ENCODE results near the gene MADCAM1.
A peak's percentile ranks its signal among the peaks of the same experiment; 100 is the strongest.
"Not testable (repeated sequence)": the region's sequence is repeated elsewhere in the genome, so short reads cannot be mapped to it uniquely, and the experiment has no call there.

Gene MADCAM1

DNA sequence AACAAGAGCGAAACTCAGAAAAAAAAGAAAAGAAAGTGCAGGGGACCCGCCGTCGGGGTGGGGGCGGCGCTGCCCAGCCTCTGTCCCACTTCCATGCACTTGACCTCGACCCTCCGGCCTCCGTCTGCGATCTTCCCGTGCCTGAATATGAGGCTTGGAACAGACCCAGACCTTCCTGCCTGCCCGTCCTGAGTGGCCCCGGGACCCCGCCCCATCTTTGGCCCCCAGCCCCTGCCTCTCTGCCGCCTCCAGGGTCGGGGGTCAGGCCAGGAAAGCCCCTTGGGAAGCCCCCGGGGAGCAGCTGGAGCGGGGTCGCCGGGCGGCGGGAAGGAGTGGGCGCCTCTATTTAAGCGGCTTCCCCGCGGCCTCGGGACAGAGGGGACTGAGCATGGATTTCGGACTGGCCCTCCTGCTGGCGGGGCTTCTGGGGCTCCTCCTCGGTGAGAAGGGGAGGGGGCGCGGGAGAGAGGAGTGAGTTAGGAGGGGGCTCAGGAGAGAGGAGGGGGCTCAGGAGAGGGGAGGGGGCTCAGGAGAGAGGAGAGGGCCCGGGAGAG is at the start of gene MADCAM1:
Gene MADCAM1 (plus strand): TSS at position 375 of the 554 bp plus-strand sequence. CDS start 14 bp downstream, at position 389.
- DNase-seq (ENCODE audit: low spot score): no peak

DNA sequence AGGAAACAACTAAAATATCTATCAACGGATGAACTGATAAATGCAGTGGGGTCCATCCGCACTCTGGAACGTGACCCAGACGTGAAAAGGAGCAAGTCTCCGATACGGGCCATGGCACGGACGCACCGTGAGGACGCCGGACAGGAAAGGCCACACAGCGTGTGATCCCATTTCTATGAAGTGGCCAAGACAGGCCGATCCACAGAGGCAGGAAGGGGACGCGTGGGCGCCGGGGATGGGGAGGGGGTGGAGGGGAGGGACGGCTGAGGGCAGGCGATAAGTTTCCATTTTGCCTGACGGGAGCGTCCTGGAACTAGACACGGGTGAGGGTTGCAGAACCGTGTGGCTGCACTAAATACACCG is 49.2 kb upstream of the MADCAM1 start:
- no peak for DNase-seq (ENCODE audit: low spot score)

DNA sequence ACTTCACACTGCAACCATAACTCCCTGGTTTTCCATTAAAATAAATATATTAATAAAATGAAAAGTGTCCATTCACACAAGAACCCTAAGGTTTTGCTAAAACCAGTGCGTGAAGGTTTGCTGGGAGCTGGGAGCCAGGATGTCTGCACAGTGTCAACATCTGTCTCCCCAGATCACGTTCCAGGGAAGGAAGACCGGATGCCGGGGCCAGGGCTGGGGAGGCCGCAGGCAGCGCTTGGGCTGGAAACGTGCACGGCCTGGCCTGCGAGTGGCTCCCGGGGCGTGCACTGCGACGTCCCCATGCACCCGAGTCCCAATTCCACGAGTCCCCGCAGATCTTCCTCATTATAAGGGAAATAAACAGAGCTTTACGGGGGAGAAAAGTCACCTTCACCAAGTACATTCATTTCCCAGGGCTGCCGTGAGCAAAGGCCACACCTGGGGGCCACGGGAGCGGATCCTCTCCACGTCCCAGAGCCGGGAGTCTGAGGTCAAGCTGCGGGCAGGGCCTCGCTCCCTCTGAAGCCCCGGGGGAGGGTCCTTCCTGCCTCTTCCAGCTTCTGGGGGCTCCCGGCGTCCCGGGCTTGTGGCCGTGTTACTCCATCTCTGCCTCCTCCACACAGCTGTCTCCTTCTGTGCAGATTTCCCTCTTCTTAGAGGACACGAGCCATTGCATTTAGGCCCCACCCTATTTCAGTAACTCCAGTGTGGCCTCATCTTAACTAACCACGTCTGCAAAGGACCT is 48.3 kb upstream of the MADCAM1 start:
- no peak for DNase-seq (ENCODE audit: low spot score)

DNA sequence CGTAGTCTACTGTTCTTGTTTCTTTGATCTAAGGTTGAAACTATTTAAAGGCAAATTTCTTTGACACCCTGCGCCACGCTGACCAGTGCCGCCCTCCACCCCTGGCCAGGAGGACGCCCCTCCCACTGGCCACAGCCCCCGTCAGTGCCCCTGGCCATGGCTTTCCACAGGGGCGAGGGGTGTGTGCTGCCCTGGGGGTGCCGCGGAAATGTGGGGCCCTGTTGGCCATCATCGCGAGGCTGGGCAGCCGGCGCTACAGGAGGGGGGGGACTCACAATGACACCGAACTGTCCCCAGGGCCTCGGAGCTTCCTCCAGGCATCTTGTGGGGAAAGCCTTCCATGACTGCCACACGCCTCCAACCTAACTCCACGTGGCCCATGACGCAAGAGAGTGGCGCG is 46.4 kb upstream of the MADCAM1 start:
- DNase-seq (ENCODE audit: low spot score): no peak

DNA sequence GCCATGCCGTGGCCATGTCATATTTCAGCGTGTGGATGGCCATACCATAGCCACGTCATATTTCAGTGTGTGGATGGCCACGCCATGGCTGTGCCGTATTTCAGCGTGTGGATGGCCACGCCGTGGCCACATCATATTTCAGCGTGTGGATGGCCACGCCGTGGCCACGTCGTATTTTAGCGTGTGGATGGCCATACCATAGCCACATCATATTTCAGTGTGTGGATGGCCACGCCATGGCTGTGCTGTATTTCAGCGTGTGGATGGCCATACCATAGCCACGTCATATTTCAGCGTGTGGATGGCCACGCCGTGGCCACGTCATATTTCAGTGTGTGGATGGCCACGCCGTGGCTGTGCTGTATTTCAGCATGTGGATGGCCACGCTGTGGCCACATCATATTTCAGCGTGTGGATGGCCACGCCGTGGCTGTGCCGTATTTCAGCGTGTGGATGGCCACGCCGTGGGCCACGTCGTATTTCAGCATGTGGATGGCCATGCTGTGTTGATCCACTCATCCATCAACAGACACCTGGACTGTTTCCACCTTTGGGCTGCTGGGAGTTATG is 45.3 kb upstream of the MADCAM1 start:
- DNase-seq (ENCODE audit: low spot score): not testable (repeated sequence)

DNA sequence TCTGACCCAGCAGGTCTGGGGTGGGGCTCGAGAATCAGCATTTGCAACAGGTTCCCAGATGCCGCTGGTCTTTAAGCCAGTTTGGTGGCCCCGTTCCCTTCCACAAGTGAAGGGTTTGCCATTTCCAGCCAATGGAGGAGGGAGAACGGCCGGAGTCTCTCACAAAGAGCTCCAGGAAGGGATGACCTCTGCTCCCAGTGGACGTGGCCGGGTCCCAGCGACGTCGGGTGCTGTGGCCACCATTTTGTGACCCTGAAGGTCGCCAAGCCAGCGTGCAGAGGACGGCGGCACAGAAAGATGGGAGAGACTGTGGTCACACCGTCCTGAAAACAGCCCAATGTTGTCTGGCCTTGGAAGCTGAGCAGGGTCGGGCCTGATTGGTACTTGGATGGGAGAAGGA is 43.5 kb upstream of the MADCAM1 start:
- DNase-seq (ENCODE audit: low spot score): no peak

DNA sequence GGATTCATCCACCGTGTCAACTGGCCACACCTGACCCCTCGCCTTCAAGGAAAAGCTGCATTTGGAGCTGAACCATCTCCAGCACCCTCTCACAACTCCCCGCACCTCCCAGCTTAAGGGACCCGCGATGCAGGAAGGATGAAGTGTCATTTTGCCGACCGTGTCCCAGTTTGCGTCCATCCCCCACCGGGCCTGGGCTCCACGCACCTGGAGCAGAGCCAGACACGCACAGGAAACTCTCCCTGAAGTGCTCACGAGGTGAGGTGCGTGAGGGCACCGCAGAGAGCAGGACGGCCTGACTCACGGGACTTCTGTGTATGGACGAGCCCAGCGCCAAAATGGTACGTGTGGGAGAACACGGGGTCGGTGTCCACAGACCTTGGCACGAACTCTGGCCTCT is 42.7 kb upstream of the MADCAM1 start:
- DNase-seq (ENCODE audit: low spot score): no peak

DNA sequence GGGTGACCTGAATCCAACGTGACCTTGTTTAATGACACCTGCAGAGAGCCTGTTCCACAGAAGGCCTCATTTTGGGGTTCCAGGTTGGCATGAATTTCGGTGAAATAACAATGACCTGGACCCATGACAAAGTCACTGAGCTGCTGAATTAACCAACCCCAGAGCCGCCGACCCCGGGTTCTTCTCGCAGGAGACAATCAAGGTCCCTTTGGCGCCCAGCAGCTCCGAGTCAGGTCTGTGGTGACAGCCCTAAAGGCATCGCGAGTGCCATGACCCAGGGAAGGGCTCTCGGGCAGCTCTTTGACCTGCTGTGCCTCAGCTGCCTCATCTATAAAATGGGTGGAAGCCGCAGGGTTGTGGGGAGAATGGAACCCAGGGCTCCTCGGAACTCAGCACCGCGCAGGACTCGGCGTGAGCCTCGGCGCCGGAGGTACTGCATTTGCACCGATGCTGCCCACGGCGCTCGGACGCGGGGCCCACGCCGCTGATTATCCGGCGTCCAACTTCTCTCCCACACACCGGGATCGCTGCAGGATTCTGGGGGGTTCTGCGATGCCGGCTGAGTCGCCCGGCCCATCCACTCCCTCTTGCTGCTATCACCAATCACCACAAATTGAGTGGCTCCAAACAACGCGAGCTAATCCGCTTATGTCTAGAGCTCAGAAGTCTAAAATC is 41.1 kb upstream of the MADCAM1 start:
- no peak for DNase-seq (ENCODE audit: low spot score)

DNA sequence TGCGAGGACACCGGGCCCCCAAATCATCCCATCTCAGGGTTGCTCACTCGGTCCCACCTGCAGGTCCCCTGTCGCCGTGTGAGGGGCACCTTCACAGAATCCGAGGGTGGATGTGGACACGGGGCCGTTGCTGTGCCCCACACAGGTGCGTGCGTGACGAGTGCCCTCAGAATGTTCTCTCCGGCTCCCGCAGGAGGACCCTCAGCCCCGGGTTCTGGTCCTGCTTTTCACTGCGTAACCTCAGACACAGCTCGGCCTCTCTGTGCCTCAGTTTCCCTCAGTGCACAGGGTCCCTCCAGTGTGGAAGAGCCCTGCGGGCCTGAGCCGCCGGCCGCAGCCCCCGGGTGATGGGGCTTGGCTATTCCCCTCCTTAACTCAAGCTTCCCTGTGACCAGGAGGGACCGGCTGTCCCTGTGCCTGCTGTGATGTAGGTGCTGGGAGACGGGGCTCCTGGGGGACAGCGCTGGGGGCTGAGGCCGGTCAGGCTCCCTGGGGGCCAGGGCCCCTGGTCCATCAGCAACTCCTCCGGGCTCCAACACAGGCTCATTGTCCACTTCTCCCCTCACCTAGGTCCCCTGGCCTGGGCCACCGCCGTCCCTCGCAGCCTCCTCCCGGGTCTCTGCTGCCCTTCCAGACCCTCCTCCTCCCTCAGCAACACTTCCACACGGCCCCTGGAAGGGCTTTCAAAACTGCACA is 40.3 kb upstream of the MADCAM1 start:
- DNase-seq (ENCODE audit: low spot score): no peak

DNA sequence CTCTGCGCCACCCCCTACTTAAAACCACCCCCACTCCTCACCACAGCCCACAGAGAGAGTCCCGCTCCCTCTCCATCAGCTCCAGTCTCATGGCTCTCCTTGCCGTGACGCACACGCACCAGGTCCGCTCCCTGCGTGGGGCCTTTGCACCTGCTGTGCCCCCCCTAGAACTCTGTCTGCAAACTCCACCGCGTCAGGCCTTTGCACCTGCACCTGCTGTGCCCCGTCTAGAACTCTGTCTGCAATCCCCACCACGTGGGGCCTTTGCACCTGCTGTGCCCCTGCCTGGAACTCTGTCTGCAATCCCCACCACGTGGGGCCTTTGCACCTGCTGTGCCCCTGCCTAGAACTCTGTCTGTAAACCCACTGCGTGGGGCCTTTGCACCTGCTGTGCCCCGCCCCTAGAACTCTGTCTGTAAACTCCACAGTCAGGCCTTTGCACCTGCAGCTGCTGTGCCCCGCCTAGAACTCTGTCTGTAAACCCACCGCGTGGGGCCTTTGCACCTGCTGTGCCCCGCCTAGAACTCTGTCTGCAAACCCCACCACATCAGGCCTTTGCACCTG is 39.7 kb upstream of the MADCAM1 start:
- no peak for DNase-seq (ENCODE audit: low spot score)

DNA sequence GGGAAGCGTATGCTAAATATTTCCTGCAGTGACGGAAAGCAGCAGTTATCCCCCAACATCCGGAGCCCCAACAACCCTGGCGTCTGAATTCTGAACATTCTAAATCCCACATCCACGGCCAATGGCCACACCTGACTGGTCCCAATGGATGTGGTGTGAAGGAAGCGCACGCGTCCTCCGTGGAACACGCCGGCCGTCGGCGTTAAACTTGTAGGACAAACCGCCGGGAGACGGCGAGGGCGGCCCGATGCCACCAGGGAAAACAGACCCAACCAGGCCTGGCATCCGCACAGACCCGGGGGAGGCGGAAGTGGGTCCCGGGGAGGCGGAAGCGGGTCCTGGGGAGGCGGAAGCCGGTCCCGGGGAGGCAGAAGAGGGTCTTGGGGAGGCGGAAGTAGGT is 38.6 kb upstream of the MADCAM1 start:
- DNase-seq (ENCODE audit: low spot score): no peak

DNA sequence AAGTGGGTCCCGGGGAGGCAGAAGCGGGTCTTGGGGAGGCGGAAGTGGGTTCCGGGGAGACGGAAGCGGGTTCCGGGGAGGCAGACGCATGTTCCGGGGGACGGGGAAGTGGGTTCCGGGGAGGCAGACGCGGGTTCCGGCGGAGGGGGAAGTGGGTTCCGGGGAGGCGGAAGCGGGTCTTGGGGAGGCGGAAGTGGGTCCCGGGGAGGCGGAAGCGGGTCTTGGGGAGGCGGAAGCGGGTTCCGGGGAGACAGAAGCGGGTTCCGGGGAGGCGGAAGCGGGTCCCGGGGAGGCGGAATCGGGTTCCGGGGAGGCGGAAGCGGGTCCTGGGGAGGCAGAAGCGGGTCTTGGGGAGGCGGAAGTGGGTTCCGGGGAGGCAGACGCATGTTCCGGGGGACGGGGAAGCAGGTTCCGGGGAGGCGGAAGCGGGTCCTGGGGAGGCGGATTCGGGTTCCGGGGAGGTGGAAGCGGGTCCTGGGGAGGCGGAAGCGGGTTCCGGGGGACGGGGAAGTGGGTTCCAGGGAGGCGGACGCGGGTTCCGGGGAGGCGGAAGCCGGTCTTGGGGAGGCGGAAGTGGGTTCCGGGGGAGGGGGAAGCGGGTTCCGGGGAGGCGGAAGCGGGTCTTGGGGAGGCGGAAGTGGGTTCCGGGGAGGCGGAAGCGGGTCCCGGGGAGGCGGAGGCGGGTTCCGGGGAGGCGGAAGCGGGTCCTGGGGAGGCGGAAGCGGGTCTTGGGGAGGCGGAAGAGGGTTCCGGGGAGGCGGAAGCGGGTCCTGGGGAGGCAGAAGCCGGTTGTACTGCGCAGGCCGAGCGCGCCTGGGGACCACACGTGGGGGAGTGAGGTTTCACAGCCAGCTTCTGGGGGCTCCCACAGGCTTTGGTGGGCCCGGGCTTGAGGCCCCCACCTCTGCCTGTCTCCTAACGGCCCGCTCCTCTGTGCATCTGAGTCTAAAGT is 37.9 kb upstream of the MADCAM1 start:
- no peak for DNase-seq (ENCODE audit: low spot score)

DNA sequence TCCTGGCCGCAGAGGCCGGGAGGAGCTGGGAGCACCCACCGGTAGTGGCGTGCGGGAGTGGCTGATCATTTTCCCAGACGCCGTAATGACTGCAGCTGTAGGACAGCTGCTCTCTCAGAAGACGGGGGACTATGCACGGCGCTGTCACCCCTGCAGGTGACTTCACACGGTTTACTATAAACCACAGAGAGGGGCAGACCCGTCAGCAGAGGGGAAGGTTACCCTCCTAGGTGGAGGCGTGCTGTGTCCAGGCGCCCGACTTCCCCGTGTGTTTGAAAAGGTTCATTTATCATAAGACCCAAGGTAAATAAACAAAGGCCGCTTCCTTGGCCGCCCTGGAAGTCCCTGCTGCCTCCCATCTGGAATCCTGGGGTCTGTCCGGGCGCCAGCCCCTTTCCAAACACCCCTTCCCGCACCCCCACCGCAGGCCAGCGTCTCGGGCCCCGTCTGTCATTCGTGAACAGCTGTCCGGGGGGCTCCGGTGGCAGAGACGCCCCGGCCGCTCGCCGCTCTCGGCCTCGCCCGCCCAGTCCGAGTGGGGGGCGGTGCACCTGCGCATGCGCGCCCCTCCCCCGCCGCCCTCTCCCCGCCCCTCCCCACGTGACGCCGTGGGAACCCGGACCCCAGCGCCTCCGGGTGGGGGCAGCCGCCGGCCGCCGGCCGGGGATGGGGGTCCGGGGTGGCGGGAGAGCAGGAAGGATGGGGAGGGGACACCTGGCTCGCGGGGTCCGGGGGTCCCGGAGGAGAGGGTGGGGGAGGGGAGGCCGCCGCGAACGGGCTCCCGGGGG is 36.4 kb upstream of the MADCAM1 start:
- peak; percentile 23 for DNase-seq (ENCODE audit: low spot score)

DNA sequence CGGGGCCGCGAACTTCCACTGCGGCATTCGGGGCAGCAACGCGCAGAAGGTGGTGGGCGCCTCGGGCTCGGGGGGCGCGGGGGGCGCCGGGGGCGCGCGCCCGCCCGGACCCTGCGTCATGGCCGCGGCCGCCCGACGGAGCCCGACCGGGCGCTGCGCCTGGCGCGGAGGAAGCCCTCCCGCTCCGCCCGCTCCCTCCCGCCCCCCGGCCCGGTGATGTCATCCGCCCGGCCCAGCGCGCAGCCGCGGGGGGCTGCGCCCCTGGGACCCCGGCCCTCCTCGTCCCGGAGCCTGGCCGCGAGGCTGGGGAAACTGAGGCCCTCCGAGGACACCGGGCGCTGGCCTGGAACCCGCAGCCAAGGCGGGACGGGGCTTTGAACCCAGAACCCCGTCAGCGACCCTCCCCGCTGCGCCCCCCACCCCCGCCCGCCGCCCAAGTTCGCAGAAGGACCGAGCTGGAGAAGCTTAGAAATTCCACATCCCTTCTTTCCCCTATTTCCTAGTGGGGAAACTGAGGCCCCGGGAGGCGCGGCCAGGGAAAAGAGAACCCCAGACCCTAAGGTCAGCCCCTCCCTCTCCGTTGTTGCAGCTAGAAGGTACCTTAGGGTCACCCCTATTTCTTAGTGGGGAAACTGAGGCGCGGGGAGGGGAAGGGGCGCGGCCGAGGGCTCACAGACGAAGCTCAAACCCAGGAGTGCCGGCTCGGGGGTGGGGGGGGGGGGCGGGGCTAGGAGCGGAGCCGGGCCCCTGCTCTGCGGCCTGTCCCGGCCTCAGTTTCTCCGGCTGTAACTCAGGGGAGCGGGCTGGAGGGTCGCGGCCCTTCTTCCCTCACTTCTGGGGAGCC is 35.2 kb upstream of the MADCAM1 start, which contains the start of gene SHC2:
Gene SHC2 (minus strand): TSS at position 157 of the 844 bp plus-strand sequence. CDS start 37 bp downstream, at position 120.
- DNase-seq (ENCODE audit: low spot score): no peak

DNA sequence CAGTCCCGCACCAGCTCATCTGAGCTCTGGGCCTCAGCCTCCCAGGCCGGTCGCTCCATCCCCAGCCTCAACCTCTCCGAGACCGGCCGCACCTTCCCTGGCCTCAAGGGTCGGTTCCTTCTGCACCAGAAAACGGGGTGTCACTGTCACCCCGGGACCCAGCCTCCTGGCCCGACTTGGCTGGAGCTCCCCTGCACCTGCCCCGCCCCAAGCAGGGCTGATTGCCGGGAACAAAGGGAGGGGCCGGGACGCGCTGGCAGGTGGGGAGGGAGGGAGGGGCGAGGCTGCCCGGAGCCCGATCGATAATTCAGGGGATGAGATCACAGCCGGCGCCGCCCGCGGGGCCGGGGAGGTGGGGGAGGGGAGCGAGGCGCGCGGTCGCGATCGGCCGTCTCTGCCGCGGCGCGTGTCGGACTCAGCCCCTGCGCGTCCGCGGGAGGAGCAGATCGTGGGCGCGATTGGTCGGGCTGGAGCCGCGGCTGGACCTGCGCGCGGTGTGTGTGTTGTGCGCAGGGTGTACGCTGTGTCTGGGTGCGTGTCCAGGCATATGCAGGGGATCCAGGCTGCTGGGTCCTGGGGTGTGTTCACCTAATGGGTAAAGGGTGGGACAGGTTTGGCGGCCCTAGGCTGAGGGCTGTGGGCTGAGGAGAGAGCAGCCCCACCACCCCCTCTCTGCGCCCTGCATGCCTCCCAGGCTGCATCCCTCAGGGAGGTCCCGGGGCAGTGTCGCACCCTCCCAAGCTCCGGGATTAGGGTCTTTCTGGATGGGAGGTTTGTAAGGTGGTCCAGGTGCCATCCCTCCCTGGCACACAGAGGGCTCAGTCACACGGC is 34.4 kb upstream of the MADCAM1 start:
- DNase-seq (ENCODE audit: low spot score): no peak

DNA sequence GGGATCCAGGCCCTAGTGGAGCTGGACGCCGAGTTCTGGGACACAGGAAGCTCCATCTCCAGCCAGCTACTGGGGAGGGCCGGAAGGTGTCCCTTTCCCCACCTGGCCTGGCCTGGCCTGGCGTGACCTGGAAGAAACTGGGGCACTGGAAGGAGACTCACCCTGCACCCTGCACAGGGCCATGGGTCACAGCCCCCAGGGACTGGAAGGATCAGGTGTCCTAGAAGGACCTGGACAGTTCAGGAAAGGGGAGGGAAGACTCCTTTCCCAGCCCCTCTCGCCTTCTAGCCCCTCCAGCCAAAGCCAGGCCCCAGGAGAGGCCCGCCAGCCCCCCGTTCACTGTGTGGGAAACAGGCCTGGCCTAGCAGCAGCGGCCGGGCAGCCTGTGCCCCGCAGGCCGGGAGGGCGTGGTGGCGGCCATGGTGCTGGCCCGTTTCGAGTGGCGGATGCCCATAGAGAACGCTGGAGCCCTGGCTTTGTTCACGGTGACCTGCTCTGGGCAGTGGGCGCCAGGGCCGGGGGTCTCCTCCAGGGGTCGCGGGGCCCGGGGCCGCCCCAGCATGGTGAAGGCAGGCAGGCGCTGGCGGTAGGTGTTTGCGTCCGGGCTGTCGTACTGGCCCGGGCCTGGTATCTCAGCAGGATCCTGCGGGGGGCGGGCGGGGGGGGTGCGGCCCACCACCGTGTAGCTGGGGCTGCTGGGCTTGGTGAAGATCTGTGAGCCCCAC is 32.6 kb upstream of the MADCAM1 start:
- DNase-seq (ENCODE audit: low spot score): no peak

DNA sequence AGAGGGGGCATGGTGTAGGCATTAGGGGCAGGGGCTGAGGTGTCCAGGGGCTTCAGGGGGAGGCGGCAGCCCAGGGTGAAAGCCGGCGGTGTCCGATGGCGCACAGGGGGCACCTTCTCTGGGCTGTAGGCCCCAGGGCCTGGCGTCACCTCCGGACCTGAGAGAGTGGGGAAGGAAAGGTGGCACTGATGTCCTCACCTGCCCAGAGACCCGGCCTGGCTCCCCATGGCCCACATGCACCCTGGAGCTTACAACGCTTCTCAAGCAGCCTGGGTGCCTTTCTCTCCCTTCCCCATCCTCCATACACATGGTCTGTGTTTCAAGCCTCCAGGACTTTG is 32.1 kb upstream of the MADCAM1 start:
- no peak for DNase-seq (ENCODE audit: low spot score)

All from cerebellar cortex (tissue), 1 donor.